Calu3 (cell line): Measurements from ENCODE around the gene ZIC4. TPM values are rescaled to one million over a fixed set of nuclear protein-coding genes. Genes with fewer than 3 reads are reported as not detected.

Source experiments
- BruUV-seq: library from RNA; stranded (reverse); fragments of 400-500 nt; replicated peaks from 2 replicates; lab custom pipeline; 2021; lab: Mats Ljungman, UMichigan
- CTCF ChIA-PET: fragments of 300-600 bp; sonication (Branson Sonifier 250); formaldehyde crosslinking; loops from one replicate; lab custom pipeline; 2022; ENCODE audit warnings: antibody characterized with exemption; lab: Charles Lee
- DNase-seq: peaks from one replicate; pipeline ENCODE4 v3.0.0; 2022
- H3K27ac Mint-ChIP-seq: one replicate; pipeline ENCODE4 v1.8.0; 2022; ENCODE audit warnings: mixed read lengths; ENCODE audit not compliant: unreplicated experiment
- H3K27me3 Mint-ChIP-seq: one replicate; pipeline ENCODE4 v1.8.0; 2022; ENCODE audit warnings: mixed read lengths; ENCODE audit not compliant: unreplicated experiment
- H3K36me3 Mint-ChIP-seq: one replicate; pipeline ENCODE4 v1.8.0; 2022; ENCODE audit warnings: mild to moderate bottlenecking, moderate library complexity, mixed read lengths; ENCODE audit not compliant: insufficient read depth, unreplicated experiment
- H3K4me1 Mint-ChIP-seq: one replicate; pipeline ENCODE4 v1.8.0; 2022; ENCODE audit warnings: mild to moderate bottlenecking, low read depth, mixed read lengths; ENCODE audit not compliant: unreplicated experiment
- H3K4me3 Mint-ChIP-seq: one replicate; pipeline ENCODE4 v1.8.0; 2022; ENCODE audit warnings: mild to moderate bottlenecking, low read depth, moderate library complexity, mixed read lengths; ENCODE audit not compliant: unreplicated experiment
- H3K9me3 Mint-ChIP-seq: one replicate; pipeline ENCODE4 v1.8.0; 2022; ENCODE audit warnings: low read depth, mixed read lengths; ENCODE audit not compliant: unreplicated experiment
- intact Hi-C: fragments of 100-400 bp; cut with micrococcal nuclease; formaldehyde crosslinking; loops from one replicate; pipeline ENCODE4 v1.10.0; 2022; ENCODE audit not compliant: unreplicated experiment
- total RNA-seq: library from RNA; stranded (reverse); gene quantifications from 2 replicates; pipeline ENCODE4 v1.2.3, GENCODE V29; 2022
- TF ChIP-seq, protein P1 (sequence below): fragments of 200-600 bp; IDR thresholded peaks from one replicate; pipeline ENCODE4 v1.8.0; 2022; ENCODE audit warnings: antibody characterized with exemption; ENCODE audit not compliant: unreplicated experiment

Gene ZIC4
- total RNA-seq, 1 experiment from 2014 or later, result not detected

DNA sequence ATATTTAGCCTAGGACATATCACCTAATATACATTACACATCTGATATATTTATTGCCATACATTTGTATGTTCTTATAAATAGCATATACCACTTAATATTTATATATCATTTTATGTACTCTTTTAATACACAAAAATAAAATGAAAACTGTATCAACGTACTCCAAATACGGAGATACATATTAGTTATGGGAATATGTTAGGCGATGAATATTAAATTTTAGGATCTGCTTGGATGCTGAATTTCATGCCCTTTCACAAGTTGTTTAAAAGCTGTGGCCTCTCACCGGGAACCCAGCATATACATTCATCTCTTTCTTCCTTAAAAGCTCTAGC, 50.6 kb downstream of the ZIC4 start:
- CTCF ChIA-PET, result interaction anchor here (0.7 kb wide), 1 partner anchor 92 kb away, joined by 3 read pairs; no protein-coding TSS in a partner anchor
- no peak for DNase-seq
- BruUV-seq, result no TSS peak
- no peaks in the 10 kb centered on the region for H3K9me3 Mint-ChIP-seq
- no peaks in the 10 kb centered on the region for H3K36me3 Mint-ChIP-seq
- intact Hi-C loops, result loop anchor here (10.0 kb wide), 1 partner anchor 259 kb away; no protein-coding TSS in a partner anchor
- no peak overlapping the region for H3K4me3 Mint-ChIP-seq
- H3K27me3 Mint-ChIP-seq, result peaks cover 13% of the 10 kb centered on the region
- no peak overlapping the region for H3K27ac Mint-ChIP-seq
- TF ChIP-seq, protein P1, sequence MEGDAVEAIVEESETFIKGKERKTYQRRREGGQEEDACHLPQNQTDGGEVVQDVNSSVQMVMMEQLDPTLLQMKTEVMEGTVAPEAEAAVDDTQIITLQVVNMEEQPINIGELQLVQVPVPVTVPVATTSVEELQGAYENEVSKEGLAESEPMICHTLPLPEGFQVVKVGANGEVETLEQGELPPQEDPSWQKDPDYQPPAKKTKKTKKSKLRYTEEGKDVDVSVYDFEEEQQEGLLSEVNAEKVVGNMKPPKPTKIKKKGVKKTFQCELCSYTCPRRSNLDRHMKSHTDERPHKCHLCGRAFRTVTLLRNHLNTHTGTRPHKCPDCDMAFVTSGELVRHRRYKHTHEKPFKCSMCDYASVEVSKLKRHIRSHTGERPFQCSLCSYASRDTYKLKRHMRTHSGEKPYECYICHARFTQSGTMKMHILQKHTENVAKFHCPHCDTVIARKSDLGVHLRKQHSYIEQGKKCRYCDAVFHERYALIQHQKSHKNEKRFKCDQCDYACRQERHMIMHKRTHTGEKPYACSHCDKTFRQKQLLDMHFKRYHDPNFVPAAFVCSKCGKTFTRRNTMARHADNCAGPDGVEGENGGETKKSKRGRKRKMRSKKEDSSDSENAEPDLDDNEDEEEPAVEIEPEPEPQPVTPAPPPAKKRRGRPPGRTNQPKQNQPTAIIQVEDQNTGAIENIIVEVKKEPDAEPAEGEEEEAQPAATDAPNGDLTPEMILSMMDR, result no peak
- H3K4me1 Mint-ChIP-seq, result peaks cover 12% of the 10 kb centered on the region

- H3K27ac Mint-ChIP-seq, result no peak overlapping the region
- peaks cover 12% of the 10 kb centered on the region for H3K4me1 Mint-ChIP-seq
- TF ChIP-seq, protein P1, result no peak
- intact Hi-C loops, result loop anchor here (10.0 kb wide), 1 partner anchor 260 kb away; no protein-coding TSS in a partner anchor
- H3K27me3 Mint-ChIP-seq, result peaks cover 13% of the 10 kb centered on the region
- CTCF ChIA-PET, result interaction anchor here (0.7 to 0.8 kb wide), 2 partner anchors 92 to 1655 kb away, joined by 3 to 13 read pairs; no protein-coding TSS in a partner anchor
- H3K4me3 Mint-ChIP-seq, result peak overlapping the region; percentile 20
- no peaks in the 10 kb centered on the region for H3K36me3 Mint-ChIP-seq
- BruUV-seq, result no TSS peak
- H3K9me3 Mint-ChIP-seq, result no peaks in the 10 kb centered on the region
- no peak for DNase-seq
Observed at GRCh38 chr3:147355084-147355752, 51.1 kb downstream of the ZIC4 start.

GRCh38 chr3:147354623-147355022, 51.7 kb downstream of the ZIC4 start:
- no TSS peak for BruUV-seq
- H3K4me1 Mint-ChIP-seq, result peaks cover 12% of the 10 kb centered on the region
- no peak overlapping the region for H3K27ac Mint-ChIP-seq
- peak overlapping the region; percentile 20 for H3K4me3 Mint-ChIP-seq
- no peaks in the 10 kb centered on the region for H3K9me3 Mint-ChIP-seq
- TF ChIP-seq, protein P1, result no peak
- no peaks in the 10 kb centered on the region for H3K36me3 Mint-ChIP-seq
- DNase-seq, result peak; percentile 25
- intact Hi-C loops, result loop anchor here (10.0 kb wide), 1 partner anchor 260 kb away; no protein-coding TSS in a partner anchor
- CTCF ChIA-PET, result interaction anchor here (0.8 kb wide), 1 partner anchor 1656 kb away, joined by 13 read pairs; no protein-coding TSS in a partner anchor
- H3K27me3 Mint-ChIP-seq, result peaks cover 13% of the 10 kb centered on the region

DNA sequence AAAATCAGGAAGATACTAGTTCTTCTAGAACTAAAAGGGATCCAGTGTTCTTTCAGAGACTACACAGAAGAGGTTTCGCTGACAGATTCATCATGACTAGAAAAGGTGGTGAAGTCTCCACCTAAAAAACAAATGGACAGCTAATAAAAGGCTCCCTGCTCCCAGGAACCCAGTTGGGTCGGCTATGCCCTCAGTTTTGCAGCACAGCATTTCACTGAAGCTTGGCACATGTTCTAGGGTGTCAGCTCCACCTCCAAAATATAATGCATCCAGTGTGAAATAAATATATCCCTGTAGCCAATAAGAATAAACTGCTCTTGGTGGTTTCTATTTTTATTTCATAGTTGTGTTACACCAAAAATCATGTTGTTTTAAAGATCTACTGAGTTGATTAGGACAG, 55.0 kb downstream of the ZIC4 start:
- Mint-ChIP-seq H3K36me3 (no peaks in the 10 kb centered on the region), H3K27ac (no peak overlapping the region), H3K4me3 (no peak overlapping the region), H3K9me3 (no peaks in the 10 kb centered on the region), H3K27me3 (peaks cover 13% of the 10 kb centered on the region), H3K4me1 (peaks cover 12% of the 10 kb centered on the region)
- CTCF ChIA-PET, result interaction anchor here (0.9 kb wide), 1 partner anchor 231 kb away, joined by 4 read pairs; no protein-coding TSS in a partner anchor
- TF ChIP-seq, protein P1, result no peak
- DNase-seq, result no peak
- BruUV-seq, result no TSS peak
- intact Hi-C loops, result loop anchor here (10.0 kb wide), 1 partner anchor 264 kb away; no protein-coding TSS in a partner anchor
